K562 (cell line): ENCODE results near the gene VWA7. TPM values are rescaled to one million over a fixed set of nuclear protein-coding genes. Genes with fewer than 3 reads are reported as not detected.

Experiments
- GABPA ChIP-seq: fragments of 200-800 bp; sonication (Bioruptor generic); conservative IDR thresholded peaks from 2 replicates; pipeline ENCODE4 v1.6.1; 2016; ENCODE audit warnings: low read depth, missing genetic modification characterization, missing compliant biosample characterization
- HDAC6 ChIP-seq: IDR thresholded peaks from 2 replicates; pipeline ENCODE4 v1.6.1; 2012; ENCODE audit warnings: low read depth, mild to moderate bottlenecking, control low read depth, inconsistent platforms, low read length, moderate library complexity
- NFIC ChIP-seq: fragments of 450-650 bp; IDR thresholded peaks from 2 replicates; pipeline ENCODE4 v1.6.1; 2017; ENCODE audit warnings: mild to moderate bottlenecking, inconsistent platforms
- RBFOX2 ChIP-seq: fragments of 200-400 bp; formaldehyde crosslinking; IDR thresholded peaks from 2 replicates; pipeline ENCODE4 v1.6.1; 2017; ENCODE audit warnings: low read depth, mild to moderate bottlenecking, low read length, moderate library complexity
- SLC30A9 ChIP-seq: fragments of 250-450 bp; sonication (Bioruptor Pico); IDR thresholded peaks from 2 replicates; pipeline ENCODE4 v1.8.0; 2022; ENCODE audit warnings: mild to moderate bottlenecking, moderate library complexity
- THAP12 ChIP-seq: fragments of 250-450 bp; sonication (Bioruptor Pico); IDR thresholded peaks from 2 replicates; pipeline ENCODE4 v1.9.0; 2021; ENCODE audit warnings: mild to moderate bottlenecking, inconsistent platforms
- ZNF583 ChIP-seq: fragments of 250-450 bp; sonication (Bioruptor Pico); IDR thresholded peaks from 2 replicates; pipeline ENCODE4 v1.4.0; 2020
- polyA plus RNA-seq, 8 experiments: library from polyadenylated mRNA; depleted of rRNA in 4 of 8; stranded (reverse) in 5 of 8; unstranded in 3 of 8; fragments of >200 nt; fragmentation: Nextera tagmentation in 2 of 8; fragmentation: Illumina TruSeq in 1 of 8; extraction: Ambion mirVana in 2 of 8; extraction: Trizol in 1 of 8; gene quantifications; 2 replicates each; pipeline versions ENCODE4 v1.2.1 to v1.2.3, GENCODE V29; 2011 to 2014; ENCODE audit warnings: inconsistent platforms in 1 of 8, missing spikeins in 1 of 8
- total RNA-seq, 7 experiments: library from RNA; depleted of rRNA in 6 of 7; stranded (reverse); fragments of >200 nt in 6 of 7; fragmentation: Illumina TruSeq in 2 of 7; extraction: Trizol in 2 of 7; gene quantifications; 2 replicates each; pipeline versions ENCODE4 v1.2.1 to v1.2.3, GENCODE V29; 2011 to 2021; ENCODE audit warnings: low replicate concordance in 1 of 7
- TF ChIP-seq, protein P1 (sequence below): conservative IDR thresholded peaks from 2 replicates; pipeline ENCODE4 v1.6.1; 2011; ENCODE audit warnings: low read depth, mild to moderate bottlenecking, low read length; ENCODE audit not compliant: control insufficient read depth
- TF ChIP-seq, protein P2 (sequence below), 2 experiments: fragments of 450-650 bp; formaldehyde crosslinking in 1 of 2; IDR thresholded peaks; 2 replicates each; pipeline versions ENCODE4 v1.4.0 to v1.6.1; 2014 to 2020; ENCODE audit warnings: mild to moderate bottlenecking in 2 of 2, borderline replicate concordance in 1 of 2, low read depth in 1 of 2
- TF ChIP-seq, protein P3 (sequence below): fragments of 250-450 bp; sonication (Bioruptor Pico); IDR thresholded peaks from 2 replicates; pipeline ENCODE4 v1.4.0; 2020; ENCODE audit warnings: mild to moderate bottlenecking, moderate library complexity

Gene VWA7
- total and polyA plus RNA-seq, 9 of the 15 experiments (the other 6 are each of a cell fraction or from before 2014, with no cell fraction given), result 0.18 to 2.9 (median 0.95) TPM

DNA sequence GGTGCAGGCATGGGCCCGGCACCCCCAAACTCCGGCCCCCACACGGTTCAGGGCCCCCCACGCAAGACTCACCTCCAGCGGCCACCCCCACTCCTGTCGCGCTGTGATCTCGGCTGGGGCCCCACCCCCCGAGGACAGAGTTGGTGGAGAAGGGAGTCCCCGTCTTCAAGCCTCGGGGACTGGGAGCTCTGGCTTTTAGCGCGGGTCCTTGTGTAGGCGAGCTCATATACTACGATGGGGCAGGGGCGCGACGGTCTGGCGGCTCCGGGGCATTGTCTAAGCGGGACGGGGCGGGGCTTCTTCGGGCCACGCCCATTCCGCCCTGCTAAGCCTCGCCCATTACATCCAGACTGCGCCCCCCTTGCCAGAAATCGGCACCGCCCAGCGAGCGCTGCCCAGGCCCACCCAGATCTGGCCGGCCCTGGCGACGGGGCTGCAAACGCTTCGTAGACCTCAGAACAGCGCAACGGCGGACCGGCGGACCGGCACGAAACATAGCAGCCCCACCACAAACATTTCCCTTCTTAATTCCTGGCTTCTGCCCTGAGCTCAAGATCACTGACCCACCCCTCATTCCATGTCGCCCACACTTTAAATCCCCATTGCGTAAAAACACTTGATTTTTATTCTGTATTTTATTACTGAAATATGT lies 47.0 kb downstream of the VWA7 start (continued):
- TF ChIP-seq THAP12 (CRISPR knock-in tag) (peak; percentile 93), SLC30A9 (CRISPR knock-in tag) (0 out of 2 replicates have a peak, but pooled peaks have one; percentile 74), HDAC6 (peak; percentile 18; the same call in 1 of the 2 replicates), ZNF583 (CRISPR knock-in tag) (peak; percentile 82), RBFOX2 (peak; percentile 93), NFIC (no peak), GABPA (tag) (no peak)
- TF ChIP-seq, protein P1, sequence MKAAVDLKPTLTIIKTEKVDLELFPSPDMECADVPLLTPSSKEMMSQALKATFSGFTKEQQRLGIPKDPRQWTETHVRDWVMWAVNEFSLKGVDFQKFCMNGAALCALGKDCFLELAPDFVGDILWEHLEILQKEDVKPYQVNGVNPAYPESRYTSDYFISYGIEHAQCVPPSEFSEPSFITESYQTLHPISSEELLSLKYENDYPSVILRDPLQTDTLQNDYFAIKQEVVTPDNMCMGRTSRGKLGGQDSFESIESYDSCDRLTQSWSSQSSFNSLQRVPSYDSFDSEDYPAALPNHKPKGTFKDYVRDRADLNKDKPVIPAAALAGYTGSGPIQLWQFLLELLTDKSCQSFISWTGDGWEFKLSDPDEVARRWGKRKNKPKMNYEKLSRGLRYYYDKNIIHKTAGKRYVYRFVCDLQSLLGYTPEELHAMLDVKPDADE, result peak; percentile 71; the same call in 1 of the 2 replicates
- TF ChIP-seq, protein P2, sequence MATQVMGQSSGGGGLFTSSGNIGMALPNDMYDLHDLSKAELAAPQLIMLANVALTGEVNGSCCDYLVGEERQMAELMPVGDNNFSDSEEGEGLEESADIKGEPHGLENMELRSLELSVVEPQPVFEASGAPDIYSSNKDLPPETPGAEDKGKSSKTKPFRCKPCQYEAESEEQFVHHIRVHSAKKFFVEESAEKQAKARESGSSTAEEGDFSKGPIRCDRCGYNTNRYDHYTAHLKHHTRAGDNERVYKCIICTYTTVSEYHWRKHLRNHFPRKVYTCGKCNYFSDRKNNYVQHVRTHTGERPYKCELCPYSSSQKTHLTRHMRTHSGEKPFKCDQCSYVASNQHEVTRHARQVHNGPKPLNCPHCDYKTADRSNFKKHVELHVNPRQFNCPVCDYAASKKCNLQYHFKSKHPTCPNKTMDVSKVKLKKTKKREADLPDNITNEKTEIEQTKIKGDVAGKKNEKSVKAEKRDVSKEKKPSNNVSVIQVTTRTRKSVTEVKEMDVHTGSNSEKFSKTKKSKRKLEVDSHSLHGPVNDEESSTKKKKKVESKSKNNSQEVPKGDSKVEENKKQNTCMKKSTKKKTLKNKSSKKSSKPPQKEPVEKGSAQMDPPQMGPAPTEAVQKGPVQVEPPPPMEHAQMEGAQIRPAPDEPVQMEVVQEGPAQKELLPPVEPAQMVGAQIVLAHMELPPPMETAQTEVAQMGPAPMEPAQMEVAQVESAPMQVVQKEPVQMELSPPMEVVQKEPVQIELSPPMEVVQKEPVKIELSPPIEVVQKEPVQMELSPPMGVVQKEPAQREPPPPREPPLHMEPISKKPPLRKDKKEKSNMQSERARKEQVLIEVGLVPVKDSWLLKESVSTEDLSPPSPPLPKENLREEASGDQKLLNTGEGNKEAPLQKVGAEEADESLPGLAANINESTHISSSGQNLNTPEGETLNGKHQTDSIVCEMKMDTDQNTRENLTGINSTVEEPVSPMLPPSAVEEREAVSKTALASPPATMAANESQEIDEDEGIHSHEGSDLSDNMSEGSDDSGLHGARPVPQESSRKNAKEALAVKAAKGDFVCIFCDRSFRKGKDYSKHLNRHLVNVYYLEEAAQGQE (IDR thresholded peaks at IDR 0.05; ENCODE audit: borderline replicate concordance), result no peak
- TF ChIP-seq, protein P2 (CRISPR knock-in tag; IDR thresholded peaks at IDR 0.05; ENCODE audit: low read depth), result peak; percentile 95
- TF ChIP-seq, protein P3, sequence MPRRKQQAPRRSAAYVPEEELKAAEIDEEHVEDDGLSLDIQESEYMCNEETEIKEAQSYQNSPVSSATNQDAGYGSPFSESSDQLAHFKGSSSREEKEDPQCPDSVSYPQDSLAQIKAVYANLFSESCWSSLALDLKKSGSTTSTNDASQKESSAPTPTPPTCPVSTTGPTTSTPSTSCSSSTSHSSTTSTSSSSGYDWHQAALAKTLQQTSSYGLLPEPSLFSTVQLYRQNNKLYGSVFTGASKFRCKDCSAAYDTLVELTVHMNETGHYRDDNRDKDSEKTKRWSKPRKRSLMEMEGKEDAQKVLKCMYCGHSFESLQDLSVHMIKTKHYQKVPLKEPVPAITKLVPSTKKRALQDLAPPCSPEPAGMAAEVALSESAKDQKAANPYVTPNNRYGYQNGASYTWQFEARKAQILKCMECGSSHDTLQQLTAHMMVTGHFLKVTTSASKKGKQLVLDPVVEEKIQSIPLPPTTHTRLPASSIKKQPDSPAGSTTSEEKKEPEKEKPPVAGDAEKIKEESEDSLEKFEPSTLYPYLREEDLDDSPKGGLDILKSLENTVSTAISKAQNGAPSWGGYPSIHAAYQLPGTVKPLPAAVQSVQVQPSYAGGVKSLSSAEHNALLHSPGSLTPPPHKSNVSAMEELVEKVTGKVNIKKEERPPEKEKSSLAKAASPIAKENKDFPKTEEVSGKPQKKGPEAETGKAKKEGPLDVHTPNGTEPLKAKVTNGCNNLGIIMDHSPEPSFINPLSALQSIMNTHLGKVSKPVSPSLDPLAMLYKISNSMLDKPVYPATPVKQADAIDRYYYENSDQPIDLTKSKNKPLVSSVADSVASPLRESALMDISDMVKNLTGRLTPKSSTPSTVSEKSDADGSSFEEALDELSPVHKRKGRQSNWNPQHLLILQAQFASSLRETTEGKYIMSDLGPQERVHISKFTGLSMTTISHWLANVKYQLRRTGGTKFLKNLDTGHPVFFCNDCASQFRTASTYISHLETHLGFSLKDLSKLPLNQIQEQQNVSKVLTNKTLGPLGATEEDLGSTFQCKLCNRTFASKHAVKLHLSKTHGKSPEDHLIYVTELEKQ (CRISPR knock-in tag), result peak; percentile 20; the same call in 1 of the 2 replicates
